Right atrium auricular region (tissue), 2 donors: ENCODE data around the gene CNTNAP2. TPM values are rescaled to one million over a fixed set of nuclear protein-coding genes. Genes with fewer than 3 reads are reported as not detected.

Experiments used
- DNase-seq: peaks from one replicate; pipeline ENCODE4 v3.0.0-alpha.2; 2019; ENCODE audit warnings: low spot score
- H3K27ac ChIP-seq, 2 donors: fragments of 200-600 bp; sonication (generic); 1 replicate in 1 of 2; 2 replicates in 1 of 2; pipeline ENCODE4 v1.5.1; 2016 to 2019
- H3K27me3 ChIP-seq, 2 donors: fragments of 200-600 bp; sonication (generic); one replicate each; pipeline versions ENCODE4 v1.5.1 to v1.6.0; 2017 to 2019
- H3K36me3 ChIP-seq: fragments of 200-600 bp; sonication (generic); one replicate; pipeline ENCODE4 v1.5.1; 2016
- H3K4me1 ChIP-seq, 2 donors: fragments of 200-600 bp; sonication (generic); one replicate each; pipeline versions ENCODE4 v1.5.1 to v1.6.0; 2017 to 2019
- H3K4me3 ChIP-seq, 2 donors: fragments of 200-600 bp; sonication (generic); 1 replicate in 1 of 2; 2 replicates in 1 of 2; pipeline ENCODE4 v1.5.1; 2017 to 2019; ENCODE audit warnings: mild to moderate bottlenecking in 1 of 2, moderate library complexity in 1 of 2
- H3K9me3 ChIP-seq, 2 donors: fragments of 200-600 bp; sonication (generic); one replicate each; pipeline ENCODE4 v1.5.1; 2019
- total RNA-seq, 2 donors: library from RNA; depleted of rRNA; stranded (reverse); fragments of >200 nt; gene quantifications; one replicate each; pipeline ENCODE4 v1.1.0, GENCODE V29; 2016
- TF ChIP-seq, protein P1 (sequence below), 2 donors: fragments of 200-600 bp; sonication (generic); IDR thresholded peaks; one replicate each; pipeline ENCODE4 v1.5.1; 2019; ENCODE audit warnings: antibody characterized with exemption in 2 of 2

The CNTNAP2 gene
- total RNA-seq, 2 donors from 2014 or later, result 1.1 to 1.7 TPM

GRCh38 chr7:148242294-148242821 is 2125.8 kb downstream of the CNTNAP2 start:
- Histone ChIP-seq H3K4me1 (peaks cover 0 to 7% of the 10 kb centered on the region in 2 donors), H3K27me3 (no peaks in the 10 kb centered on the region), H3K9me3 (no peaks in the 10 kb centered on the region), H3K27ac (no peak overlapping the region), H3K36me3 (no peaks in the 10 kb centered on the region), H3K4me3 (peak overlapping the region in 1 of 2 donors; percentile 20)
- TF ChIP-seq, protein P1, sequence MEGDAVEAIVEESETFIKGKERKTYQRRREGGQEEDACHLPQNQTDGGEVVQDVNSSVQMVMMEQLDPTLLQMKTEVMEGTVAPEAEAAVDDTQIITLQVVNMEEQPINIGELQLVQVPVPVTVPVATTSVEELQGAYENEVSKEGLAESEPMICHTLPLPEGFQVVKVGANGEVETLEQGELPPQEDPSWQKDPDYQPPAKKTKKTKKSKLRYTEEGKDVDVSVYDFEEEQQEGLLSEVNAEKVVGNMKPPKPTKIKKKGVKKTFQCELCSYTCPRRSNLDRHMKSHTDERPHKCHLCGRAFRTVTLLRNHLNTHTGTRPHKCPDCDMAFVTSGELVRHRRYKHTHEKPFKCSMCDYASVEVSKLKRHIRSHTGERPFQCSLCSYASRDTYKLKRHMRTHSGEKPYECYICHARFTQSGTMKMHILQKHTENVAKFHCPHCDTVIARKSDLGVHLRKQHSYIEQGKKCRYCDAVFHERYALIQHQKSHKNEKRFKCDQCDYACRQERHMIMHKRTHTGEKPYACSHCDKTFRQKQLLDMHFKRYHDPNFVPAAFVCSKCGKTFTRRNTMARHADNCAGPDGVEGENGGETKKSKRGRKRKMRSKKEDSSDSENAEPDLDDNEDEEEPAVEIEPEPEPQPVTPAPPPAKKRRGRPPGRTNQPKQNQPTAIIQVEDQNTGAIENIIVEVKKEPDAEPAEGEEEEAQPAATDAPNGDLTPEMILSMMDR (IDR thresholded peaks at IDR 0.05), result peak; percentile 74 to 87
- no peak for DNase-seq

DNA sequence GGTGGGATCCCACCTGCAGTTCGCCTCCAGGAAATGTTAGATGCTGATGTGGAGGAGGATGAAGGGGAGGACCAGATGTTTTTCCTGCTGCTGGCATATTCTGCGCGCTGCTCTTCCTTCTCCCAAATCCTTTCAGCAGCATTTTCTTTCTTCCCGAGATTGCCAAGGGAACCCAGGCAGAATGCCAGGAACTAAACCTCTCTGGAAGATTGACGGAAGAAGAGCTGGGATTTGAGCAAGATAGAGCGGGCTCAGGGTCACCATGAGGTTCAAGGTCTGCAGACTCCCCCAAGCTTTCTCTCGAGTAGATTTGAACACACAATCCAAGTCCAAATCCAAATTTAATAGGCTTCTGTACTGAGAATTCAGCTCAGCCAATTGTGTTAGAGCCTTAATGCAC is 2128.8 kb downstream of the CNTNAP2 start:
- H3K9me3 ChIP-seq, result peaks cover 0 to 2% of the 10 kb centered on the region in 2 donors
- TF ChIP-seq, protein P1 (IDR thresholded peaks at IDR 0.05), result no peak
- H3K27ac ChIP-seq, result no peak overlapping the region
- H3K4me1 ChIP-seq, result peaks cover 0 to 7% of the 10 kb centered on the region in 2 donors
- H3K36me3 ChIP-seq, result no peaks in the 10 kb centered on the region
- DNase-seq, result no peak
- no peak overlapping the region for H3K4me3 ChIP-seq
- no peaks in the 10 kb centered on the region for H3K27me3 ChIP-seq

DNA sequence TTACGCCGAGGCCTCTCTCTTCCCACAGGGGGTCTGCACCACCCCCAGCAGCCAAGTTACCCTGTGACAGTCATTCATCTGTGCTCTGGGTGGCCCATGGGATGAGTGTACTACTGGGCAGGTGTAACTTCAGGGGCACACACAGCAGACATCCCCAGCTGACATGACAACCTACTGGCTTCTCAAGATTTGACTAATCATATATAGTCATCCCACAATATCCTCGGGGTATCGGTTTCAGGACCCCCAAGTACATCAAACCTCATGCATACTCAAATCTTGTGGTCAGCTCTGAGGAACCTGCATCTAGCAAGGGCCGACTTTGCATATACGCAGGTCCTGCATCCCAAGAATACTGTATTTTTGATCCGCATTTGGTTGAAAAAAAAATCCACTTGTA is 2137.0 kb downstream of the CNTNAP2 start:
- H3K4me1 ChIP-seq, result no peaks in the 10 kb centered on the region
- H3K27me3 ChIP-seq, result no peaks in the 10 kb centered on the region
- no peak for DNase-seq
- H3K9me3 ChIP-seq, result peaks cover 0 to 15% of the 10 kb centered on the region in 2 donors
- no peak overlapping the region for H3K27ac ChIP-seq
- no peak overlapping the region for H3K4me3 ChIP-seq
- H3K36me3 ChIP-seq, result no peaks in the 10 kb centered on the region
- TF ChIP-seq, protein P1 (IDR thresholded peaks at IDR 0.05), result no peak

DNA sequence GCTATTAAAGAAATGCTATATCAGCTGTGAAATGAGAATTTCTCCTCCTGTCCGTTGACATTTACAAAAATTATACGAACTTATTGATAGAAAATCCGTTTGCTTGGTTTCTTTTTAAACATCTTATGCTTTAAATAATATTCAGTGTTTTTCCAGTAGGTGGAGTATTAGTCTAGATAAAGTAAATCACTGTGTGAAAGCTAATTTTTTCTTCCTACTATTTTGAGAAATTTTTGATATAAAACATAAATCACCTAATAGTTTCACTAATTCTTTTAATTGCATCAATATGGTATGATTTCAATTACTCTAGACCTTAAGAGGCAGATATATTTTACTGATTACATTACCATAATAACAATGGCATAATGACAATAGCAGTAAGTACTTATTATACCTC is 2138.7 kb downstream of the CNTNAP2 start:
- DNase-seq, result no peak
- Histone ChIP-seq H3K36me3 (no peaks in the 10 kb centered on the region), H3K27me3 (no peaks in the 10 kb centered on the region), H3K4me3 (no peak overlapping the region), H3K9me3 (peaks cover 0 to 14% of the 10 kb centered on the region in 2 donors), H3K27ac (no peak overlapping the region), H3K4me1 (no peaks in the 10 kb centered on the region)
- TF ChIP-seq, protein P1 (IDR thresholded peaks at IDR 0.05), result peak in 1 of 2 donors; percentile 42

GRCh38 chr7:148256433-148256832 is 2139.8 kb downstream of the CNTNAP2 start:
- Histone ChIP-seq H3K4me1 (no peaks in the 10 kb centered on the region), H3K4me3 (no peak overlapping the region), H3K27ac (no peak overlapping the region), H3K9me3 (peaks cover 0 to 3% of the 10 kb centered on the region in 2 donors), H3K36me3 (no peaks in the 10 kb centered on the region), H3K27me3 (no peaks in the 10 kb centered on the region)
- no peak for DNase-seq
- TF ChIP-seq, protein P1 (IDR thresholded peaks at IDR 0.05), result no peak

GRCh38 chr7:148260599-148260998 is 2144.0 kb downstream of the CNTNAP2 start:
- DNase-seq, result no peak
- H3K9me3 ChIP-seq, result no peaks in the 10 kb centered on the region
- H3K4me3 ChIP-seq, result no peak overlapping the region
- no peak overlapping the region for H3K27ac ChIP-seq
- TF ChIP-seq, protein P1 (IDR thresholded peaks at IDR 0.05), result no peak
- H3K4me1 ChIP-seq, result peaks cover 0 to 8% of the 10 kb centered on the region in 2 donors
- H3K27me3 ChIP-seq, result no peaks in the 10 kb centered on the region
- no peaks in the 10 kb centered on the region for H3K36me3 ChIP-seq
